Prostate gland (tissue), 2 donors: Measurements from ENCODE around the gene VOPP1.

ENCODE experiments used
- CTCF ChIP-seq, 4 experiments: fragments of 200-600 bp in 2 of 4; fragments of 450-650 bp in 2 of 4; sonication (generic) in 2 of 4; IDR thresholded peaks; 1 replicate in 3 of 4; 2 replicates in 1 of 4; pipeline ENCODE4 v1.5.1; 2016 to 2019; ENCODE audit warnings: antibody characterized with exemption in 4 of 4, mild to moderate bottlenecking in 2 of 4, moderate library complexity in 2 of 4
- POLR2A ChIP-seq: fragments of 450-650 bp; IDR thresholded peaks from one replicate; pipeline ENCODE4 v1.6.1; 2016; ENCODE audit warnings: antibody characterized with exemption, mild to moderate bottlenecking
- POLR2AphosphoS5 ChIP-seq: sonication (generic); formaldehyde crosslinking; IDR thresholded peaks from one replicate; pipeline ENCODE4 v1.6.1; 2017; ENCODE audit warnings: antibody characterized with exemption

DNA sequence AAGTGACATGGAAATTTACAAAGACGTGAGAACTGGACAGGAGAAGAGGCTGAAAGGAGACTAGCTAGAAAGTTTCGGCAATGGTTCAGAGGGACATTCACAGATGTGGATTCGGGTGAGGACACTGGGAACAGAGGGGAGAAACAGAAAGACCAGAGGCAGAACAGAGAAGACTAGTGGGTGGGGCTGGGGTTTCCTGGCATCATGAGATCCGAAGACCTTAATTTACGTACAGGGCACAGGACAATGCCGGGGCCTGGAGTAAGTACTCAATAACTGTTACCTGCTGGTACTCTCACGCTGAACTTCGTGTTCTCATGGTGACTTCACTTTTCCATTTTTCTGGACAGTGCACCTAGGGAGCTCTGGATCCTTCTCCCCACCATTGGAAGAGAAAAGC, 53.5 kb downstream of the VOPP1 start:
- TF ChIP-seq CTCF (IDR thresholded peaks at IDR 0.05) (no peak), POLR2AphosphoS5 (no peak), POLR2A (no peak)
